CD14-positive monocyte (primary cell): ENCODE data around the gene SF3B4. TPM values are rescaled to one million over a fixed set of nuclear protein-coding genes. Genes with fewer than 3 reads are reported as not detected.

Source experiments
- DNase-seq, 3 donors: peaks; one replicate each; pipeline ENCODE4 v3.0.0-alpha.2; 2011 to 2022
- H2AFZ ChIP-seq: 2 replicates; pipeline ENCODE4 v1.6.0; 2012; ENCODE audit warnings: mild to moderate bottlenecking, low read depth, low read length, inconsistent platforms; ENCODE audit not compliant: insufficient read depth, poor library complexity, severe bottlenecking
- H3K27ac ChIP-seq, 2 donors: 1 replicate in 1 of 2; 2 replicates in 1 of 2; pipeline ENCODE4 v1.5.1; 2012 to 2013; ENCODE audit warnings: low read length in 2 of 2, control low read depth in 1 of 2, inconsistent platforms in 1 of 2, low read depth in 1 of 2, mild to moderate bottlenecking in 1 of 2
- H3K27me3 ChIP-seq, 2 donors: one replicate each; pipeline versions ENCODE4 v1.6.0 to v1.6.1; 2011 to 2013; ENCODE audit warnings: low read length in 2 of 2; ENCODE audit not compliant: control insufficient read depth in 2 of 2, insufficient read depth in 2 of 2
- H3K36me3 ChIP-seq, 2 donors: replicated peaks in 1 of 2; 1 replicate in 1 of 2; 2 replicates in 1 of 2; pipeline versions ENCODE4 v1.5.1 to v1.6.1; 2012 to 2013; ENCODE audit warnings: low read length in 2 of 2, control low read depth in 1 of 2, inconsistent platforms in 1 of 2, mild to moderate bottlenecking in 1 of 2; ENCODE audit not compliant: insufficient read depth in 2 of 2, control insufficient read depth in 1 of 2
- H3K4me1 ChIP-seq, 2 donors: 1 replicate in 1 of 2; 2 replicates in 1 of 2; pipeline versions ENCODE4 v1.5.1 to v1.6.1; 2012 to 2013; ENCODE audit warnings: low read length in 2 of 2, control low read depth in 1 of 2, inconsistent platforms in 1 of 2, mild to moderate bottlenecking in 1 of 2, moderate library complexity in 1 of 2; ENCODE audit not compliant: insufficient read depth in 2 of 2, control insufficient read depth in 1 of 2
- H3K4me2 ChIP-seq: replicated peaks from 2 replicates; pipeline ENCODE3; 2012; ENCODE audit warnings: low read length, moderate library complexity, mild to moderate bottlenecking; ENCODE audit not compliant: poor library complexity, severe bottlenecking; ENCODE audit errors: extremely low read depth
- H3K4me3 ChIP-seq, 3 experiments: fragments of 200-600 bp in 1 of 3; sonication (generic) in 1 of 3; replicated peaks in 1 of 3; 1 replicate in 2 of 3; 2 replicates in 1 of 3; pipeline ENCODE4 v1.5.1; 2011 to 2013; ENCODE audit warnings: low read length in 3 of 3, mild to moderate bottlenecking in 3 of 3, control low read depth in 2 of 3, low read depth in 2 of 3, inconsistent platforms in 1 of 3, moderate library complexity in 1 of 3
- H3K79me2 ChIP-seq: 2 replicates; pipeline ENCODE4 v1.6.0; 2012; ENCODE audit warnings: mild to moderate bottlenecking, control low read depth, inconsistent platforms, low read length, moderate library complexity; ENCODE audit not compliant: insufficient read depth
- H3K9ac ChIP-seq: 2 replicates; pipeline ENCODE4 v1.6.0; 2017; ENCODE audit warnings: low read length, mild to moderate bottlenecking; ENCODE audit not compliant: insufficient read depth, poor library complexity, severe bottlenecking
- H3K9me3 ChIP-seq, 2 donors: replicated peaks in 1 of 2; 1 replicate in 1 of 2; 2 replicates in 1 of 2; pipeline versions ENCODE4 v1.5.1 to v1.6.1; 2012 to 2013; ENCODE audit warnings: low read length in 2 of 2, control low read depth in 1 of 2; ENCODE audit not compliant: control insufficient read depth in 1 of 2, insufficient read depth in 1 of 2
- H4K20me1 ChIP-seq: 2 replicates; pipeline ENCODE4 v1.6.0; 2012; ENCODE audit warnings: mild to moderate bottlenecking, low read length, control low read depth, moderate library complexity; ENCODE audit not compliant: insufficient read depth
- H3K27ac Mint-ChIP-seq, 7 donors: one replicate each; pipeline ENCODE4 v1.8.0; 2020; ENCODE audit warnings: mild to moderate bottlenecking in 7 of 7, mixed read lengths in 7 of 7, moderate library complexity in 6 of 7, inconsistent platforms in 2 of 7
- H3K27me3 Mint-ChIP-seq, 3 donors: one replicate each; pipeline ENCODE4 v1.8.0; 2021 to 2022; ENCODE audit warnings: low read depth in 3 of 3, mild to moderate bottlenecking in 3 of 3, mixed read lengths in 3 of 3, moderate library complexity in 3 of 3, inconsistent platforms in 1 of 3
- H3K36me3 Mint-ChIP-seq, 2 donors: one replicate each; pipeline ENCODE4 v1.8.0; 2020; ENCODE audit warnings: mixed read lengths in 2 of 2, inconsistent platforms in 1 of 2, mild to moderate bottlenecking in 1 of 2
- H3K4me1 Mint-ChIP-seq: one replicate; pipeline ENCODE4 v1.8.0; 2020; ENCODE audit warnings: mild to moderate bottlenecking, mixed read lengths
- H3K4me3 Mint-ChIP-seq, 2 donors: one replicate each; pipeline ENCODE4 v1.8.0; 2020; ENCODE audit warnings: mild to moderate bottlenecking in 2 of 2, mixed read lengths in 2 of 2, moderate library complexity in 1 of 2
- H3K9me3 Mint-ChIP-seq, 7 donors: one replicate each; pipeline ENCODE4 v1.8.0; 2020 to 2022; ENCODE audit warnings: mixed read lengths in 7 of 7, mild to moderate bottlenecking in 6 of 7, moderate library complexity in 6 of 7, inconsistent platforms in 2 of 7
- WGBS: methylation state at CpG from one replicate; pipeline ENCODE4 v1.1.5; 2013; ENCODE audit warnings: missing lambda C conversion rate; ENCODE audit not compliant: insufficient coverage; 5-methylcytosine and 5-hydroxymethylcytosine counted together
- intact Hi-C, 2 donors: fragments of 100-400 bp; cut with micrococcal nuclease; formaldehyde crosslinking; loops; one replicate each; pipeline versions ENCODE4 v1.15.0 to v1.15.1; 2023
- polyA plus RNA-seq, 3 donors: library from polyadenylated mRNA; depleted of rRNA in 1 of 3; unstranded in 2 of 3; stranded (reverse) in 1 of 3; fragments of 300-500 nt in 2 of 3; fragments of >200 nt in 1 of 3; fragmentation: Illumina TruSeq in 2 of 3; gene quantifications; 1 replicate in 2 of 3; 2 replicates in 1 of 3; pipeline ENCODE4 v1.2.3, GENCODE V29; 2012 to 2021
- TF ChIP-seq, protein P1 (sequence below): fragments of 200-600 bp; IDR thresholded peaks from one replicate; pipeline ENCODE4 v1.8.0; 2022; ENCODE audit warnings: antibody characterized with exemption, mild to moderate bottlenecking

Gene SF3B4
- polyA plus RNA-seq, 3 donors: 52.2 to 78.6 (median 64.6) TPM

DNA sequence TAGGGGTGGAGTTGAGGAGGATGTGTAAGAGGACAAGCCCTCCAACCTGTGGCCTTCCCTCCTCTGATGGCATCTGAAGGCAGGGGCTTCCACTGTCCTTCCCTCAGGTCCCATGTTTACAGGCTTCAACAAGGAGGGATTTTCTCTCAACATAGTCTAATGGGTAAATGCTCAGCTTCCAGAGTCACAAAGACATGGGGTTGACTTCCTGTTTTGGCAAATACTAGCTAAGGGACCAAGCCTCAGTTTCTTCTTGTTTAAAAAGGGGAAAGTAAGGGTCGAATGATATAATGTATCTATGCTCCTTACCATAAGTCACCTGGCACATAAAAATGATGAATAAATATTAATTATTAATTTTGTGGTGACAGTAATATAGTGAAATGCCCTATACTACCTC, 13.1 kb downstream of the SF3B4 start:
- Mint-ChIP-seq H3K4me1 (peaks cover 36% of the 10 kb centered on the region), H3K9me3 (peaks cover 0 to 2% (median 0%) of the 10 kb centered on the region in 7 donors), H3K4me3 (no peak overlapping the region), H3K27me3 (peaks cover 25 to 26% (median 26%) of the 10 kb centered on the region in 3 donors), H3K36me3 (peaks cover 0 to 2% of the 10 kb centered on the region in 2 donors), H3K27ac (peak overlapping the region in 1 of 7 donors; percentile 25)
- Histone ChIP-seq H4K20me1 (no peaks in the 10 kb centered on the region), H3K9ac (no peak overlapping the region), H3K9me3 (no peaks in the 10 kb centered on the region), H3K4me3 (no peak overlapping the region), H3K4me2 (no peak overlapping the region), H3K36me3 (no peaks in the 10 kb centered on the region), H2AFZ (peak overlapping the region; percentile 6), H3K27ac (no peak overlapping the region), H3K4me1 (peaks cover 26 to 35% of the 10 kb centered on the region in 2 donors), H3K79me2 (no peaks in the 10 kb centered on the region), H3K27me3 (peaks cover 7 to 19% of the 10 kb centered on the region in 2 donors)
- TF ChIP-seq, protein P1, sequence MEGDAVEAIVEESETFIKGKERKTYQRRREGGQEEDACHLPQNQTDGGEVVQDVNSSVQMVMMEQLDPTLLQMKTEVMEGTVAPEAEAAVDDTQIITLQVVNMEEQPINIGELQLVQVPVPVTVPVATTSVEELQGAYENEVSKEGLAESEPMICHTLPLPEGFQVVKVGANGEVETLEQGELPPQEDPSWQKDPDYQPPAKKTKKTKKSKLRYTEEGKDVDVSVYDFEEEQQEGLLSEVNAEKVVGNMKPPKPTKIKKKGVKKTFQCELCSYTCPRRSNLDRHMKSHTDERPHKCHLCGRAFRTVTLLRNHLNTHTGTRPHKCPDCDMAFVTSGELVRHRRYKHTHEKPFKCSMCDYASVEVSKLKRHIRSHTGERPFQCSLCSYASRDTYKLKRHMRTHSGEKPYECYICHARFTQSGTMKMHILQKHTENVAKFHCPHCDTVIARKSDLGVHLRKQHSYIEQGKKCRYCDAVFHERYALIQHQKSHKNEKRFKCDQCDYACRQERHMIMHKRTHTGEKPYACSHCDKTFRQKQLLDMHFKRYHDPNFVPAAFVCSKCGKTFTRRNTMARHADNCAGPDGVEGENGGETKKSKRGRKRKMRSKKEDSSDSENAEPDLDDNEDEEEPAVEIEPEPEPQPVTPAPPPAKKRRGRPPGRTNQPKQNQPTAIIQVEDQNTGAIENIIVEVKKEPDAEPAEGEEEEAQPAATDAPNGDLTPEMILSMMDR: no peak
- DNase-seq: no peak
- no CpG with 5 or more reads among the region's 1 CpG for WGBS
- intact Hi-C loops: no loop called here

DNA sequence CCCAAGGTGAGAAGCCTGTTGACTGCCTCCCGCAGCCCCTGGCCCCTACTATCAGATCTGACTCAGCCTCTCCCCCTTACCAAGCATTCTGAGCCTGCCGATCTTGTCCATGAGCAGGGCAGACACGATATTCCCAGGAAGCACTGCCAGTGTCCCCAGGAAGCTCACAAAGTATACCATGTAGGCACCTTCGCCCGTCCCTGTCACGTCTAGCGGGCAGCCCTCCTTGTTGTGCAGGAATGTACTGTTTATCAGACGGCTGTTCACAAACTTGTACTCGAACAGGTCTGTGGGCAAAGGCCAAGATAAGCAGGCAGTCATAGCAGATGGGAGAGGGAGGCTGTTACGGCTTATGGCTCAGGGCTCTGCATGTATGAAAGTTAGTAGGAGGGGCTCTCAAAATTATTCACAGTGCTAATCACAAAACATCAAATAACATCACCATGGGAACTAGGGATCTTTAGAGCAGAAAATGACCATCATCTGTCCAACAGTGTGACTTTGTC, 21.0 kb downstream of the SF3B4 start:
- Mint-ChIP-seq H3K36me3 (peaks cover 3 to 5% of the 10 kb centered on the region in 2 donors), H3K4me3 (no peak overlapping the region)

More for the DNA sequence above, 21.0 kb downstream of the SF3B4 start:
- Histone ChIP-seq H3K27me3 (no peaks in the 10 kb centered on the region), H3K4me2 (no peak overlapping the region), H3K27ac (no peak overlapping the region), H4K20me1 (no peaks in the 10 kb centered on the region), H3K79me2 (no peaks in the 10 kb centered on the region), H3K4me1 (no peaks in the 10 kb centered on the region), H3K4me3 (no peak overlapping the region), H3K9me3 (no peaks in the 10 kb centered on the region), H3K9ac (no peak overlapping the region), H2AFZ (no peak overlapping the region), H3K36me3 (no peaks in the 10 kb centered on the region)
- H3K27ac Mint-ChIP-seq: no peak overlapping the region
- no peak for DNase-seq
- intact Hi-C loops: no loop called here
- H3K9me3 Mint-ChIP-seq: peaks cover 0 to 3% (median 0%) of the 10 kb centered on the region in 7 donors
- no peaks in the 10 kb centered on the region for H3K4me1 Mint-ChIP-seq
- H3K27me3 Mint-ChIP-seq: peaks cover 0 to 10% (median 2%) of the 10 kb centered on the region in 3 donors
- TF ChIP-seq, protein P1: no peak
- 95% methylated on average over 9 of the region's 10 CpGs for WGBS
